ENCODE measurements around the gene TFIP11.

The TFIP11 gene

GRCh38 chr22:26462051-26462450, 50.2 kb downstream of the TFIP11 start:
- Histone ChIP-seq H3K27ac (ENCODE audit: low read length) (no peak overlapping the region), H3K9ac (ENCODE audit: low read length in 2 of 2) (no peak overlapping the region), H3K9me3 (ENCODE audit: control insufficient read depth in 2 of 2, low read length in 2 of 2) (no peaks in the 10 kb centered on the region), H3K27me3 (ENCODE audit: control insufficient read depth in 1 of 2, insufficient read depth in 2 of 2, low read length in 2 of 2) (no peaks in the 10 kb centered on the region), H3K4me1 (ENCODE audit: control insufficient read depth, insufficient read depth, low read length) (peaks cover 14% of the 10 kb centered on the region), H3K36me3 (ENCODE audit: control insufficient read depth in 2 of 2, insufficient read depth in 2 of 2, low read length in 2 of 2) (peaks cover 57 to 58% of the 10 kb centered on the region in 2 donors), H3K4me3 (ENCODE audit: low read length in 2 of 2) (no peak overlapping the region)

GRCh38 chr22:26461188-26461810, 51.0 kb downstream of the TFIP11 start:
- H3K27ac ChIP-seq (ENCODE audit: low read length) = no peak overlapping the region
- H3K27me3 ChIP-seq (ENCODE audit: control insufficient read depth in 1 of 2, insufficient read depth in 2 of 2, low read length in 2 of 2) = no peaks in the 10 kb centered on the region
- H3K36me3 ChIP-seq (ENCODE audit: control insufficient read depth in 2 of 2, insufficient read depth in 2 of 2, low read length in 2 of 2) = peaks cover 55 to 56% of the 10 kb centered on the region in 2 donors
- H3K4me1 ChIP-seq (ENCODE audit: control insufficient read depth, insufficient read depth, low read length) = peaks cover 14% of the 10 kb centered on the region
- H3K4me3 ChIP-seq (ENCODE audit: low read length in 2 of 2) = no peak overlapping the region
- H3K9ac ChIP-seq (ENCODE audit: low read length in 2 of 2) = peak overlapping the region in 1 of 2 donors; percentile 4
- H3K9me3 ChIP-seq (ENCODE audit: control insufficient read depth in 2 of 2, low read length in 2 of 2) = no peaks in the 10 kb centered on the region

GRCh38 chr22:26460202-26460601, 52.1 kb downstream of the TFIP11 start:
- H3K9ac ChIP-seq (ENCODE audit: low read length in 2 of 2) = no peak overlapping the region
- H3K36me3 ChIP-seq (ENCODE audit: control insufficient read depth in 2 of 2, insufficient read depth in 2 of 2, low read length in 2 of 2) = peaks cover 48 to 51% of the 10 kb centered on the region in 2 donors
- H3K9me3 ChIP-seq (ENCODE audit: control insufficient read depth in 2 of 2, low read length in 2 of 2) = no peaks in the 10 kb centered on the region
- H3K27me3 ChIP-seq (ENCODE audit: control insufficient read depth in 1 of 2, insufficient read depth in 2 of 2, low read length in 2 of 2) = no peaks in the 10 kb centered on the region
- no peak overlapping the region for H3K27ac ChIP-seq (ENCODE audit: low read length)
- H3K4me3 ChIP-seq (ENCODE audit: low read length in 2 of 2) = no peak overlapping the region
- H3K4me1 ChIP-seq (ENCODE audit: control insufficient read depth, insufficient read depth, low read length) = peaks cover 14% of the 10 kb centered on the region

GRCh38 chr22:26457661-26458272, 54.5 kb downstream of the TFIP11 start:
- Histone ChIP-seq H3K36me3 (ENCODE audit: control insufficient read depth in 2 of 2, insufficient read depth in 2 of 2, low read length in 2 of 2) (peaks cover 41 to 47% of the 10 kb centered on the region in 2 donors), H3K4me3 (ENCODE audit: low read length in 2 of 2) (no peak overlapping the region), H3K27me3 (ENCODE audit: control insufficient read depth in 1 of 2, insufficient read depth in 2 of 2, low read length in 2 of 2) (no peaks in the 10 kb centered on the region), H3K9me3 (ENCODE audit: control insufficient read depth in 2 of 2, low read length in 2 of 2) (no peaks in the 10 kb centered on the region), H3K27ac (ENCODE audit: low read length) (no peak overlapping the region), H3K9ac (ENCODE audit: low read length in 2 of 2) (no peak overlapping the region), H3K4me1 (ENCODE audit: control insufficient read depth, insufficient read depth, low read length) (peaks cover 2% of the 10 kb centered on the region)

GRCh38 chr22:26453812-26454500, 58.3 kb downstream of the TFIP11 start:
- Histone ChIP-seq H3K4me3 (ENCODE audit: low read length in 2 of 2) (no peak overlapping the region), H3K9me3 (ENCODE audit: control insufficient read depth in 2 of 2, low read length in 2 of 2) (no peaks in the 10 kb centered on the region), H3K27ac (ENCODE audit: low read length) (no peak overlapping the region), H3K9ac (ENCODE audit: low read length in 2 of 2) (no peak overlapping the region), H3K36me3 (ENCODE audit: control insufficient read depth in 2 of 2, insufficient read depth in 2 of 2, low read length in 2 of 2) (peaks cover 46% of the 10 kb centered on the region in 2 donors), H3K27me3 (ENCODE audit: control insufficient read depth in 1 of 2, insufficient read depth in 2 of 2, low read length in 2 of 2) (no peaks in the 10 kb centered on the region), H3K4me1 (ENCODE audit: control insufficient read depth, insufficient read depth, low read length) (no peaks in the 10 kb centered on the region)

GRCh38 chr22:26453216-26453615, 59.1 kb downstream of the TFIP11 start:
- no peaks in the 10 kb centered on the region for H3K27me3 ChIP-seq (ENCODE audit: control insufficient read depth in 1 of 2, insufficient read depth in 2 of 2, low read length in 2 of 2)
- H3K27ac ChIP-seq (ENCODE audit: low read length) = no peak overlapping the region
- no peak overlapping the region for H3K4me3 ChIP-seq (ENCODE audit: low read length in 2 of 2)
- H3K9me3 ChIP-seq (ENCODE audit: control insufficient read depth in 2 of 2, low read length in 2 of 2) = no peaks in the 10 kb centered on the region
- no peak overlapping the region for H3K9ac ChIP-seq (ENCODE audit: low read length in 2 of 2)
- no peaks in the 10 kb centered on the region for H3K4me1 ChIP-seq (ENCODE audit: control insufficient read depth, insufficient read depth, low read length)
- H3K36me3 ChIP-seq (ENCODE audit: control insufficient read depth in 2 of 2, insufficient read depth in 2 of 2, low read length in 2 of 2) = peaks cover 42 to 43% of the 10 kb centered on the region in 2 donors

GRCh38 chr22:26452236-26453016, 59.8 kb downstream of the TFIP11 start:
- H3K27me3 ChIP-seq (ENCODE audit: control insufficient read depth in 1 of 2, insufficient read depth in 2 of 2, low read length in 2 of 2) = no peaks in the 10 kb centered on the region
- peaks cover 36% of the 10 kb centered on the region in 2 donors for H3K36me3 ChIP-seq (ENCODE audit: control insufficient read depth in 2 of 2, insufficient read depth in 2 of 2, low read length in 2 of 2)
- peaks cover 7% of the 10 kb centered on the region for H3K4me1 ChIP-seq (ENCODE audit: control insufficient read depth, insufficient read depth, low read length)
- H3K4me3 ChIP-seq (ENCODE audit: low read length in 2 of 2) = no peak overlapping the region
- no peak overlapping the region for H3K9ac ChIP-seq (ENCODE audit: low read length in 2 of 2)
- no peaks in the 10 kb centered on the region for H3K9me3 ChIP-seq (ENCODE audit: control insufficient read depth in 2 of 2, low read length in 2 of 2)
- H3K27ac ChIP-seq (ENCODE audit: low read length) = no peak overlapping the region

GRCh38 chr22:26450453-26451185, 61.7 kb downstream of the TFIP11 start:
- Histone ChIP-seq H3K27ac (ENCODE audit: low read length) (no peak overlapping the region), H3K27me3 (ENCODE audit: control insufficient read depth in 1 of 2, insufficient read depth in 2 of 2, low read length in 2 of 2) (no peaks in the 10 kb centered on the region)

GRCh38 chr22:26448941-26449340, 63.3 kb downstream of the TFIP11 start:
- H3K9ac ChIP-seq (ENCODE audit: low read length in 2 of 2) = no peak overlapping the region
- H3K36me3 ChIP-seq (ENCODE audit: control insufficient read depth in 2 of 2, insufficient read depth in 2 of 2, low read length in 2 of 2) = peaks cover 25 to 26% of the 10 kb centered on the region in 2 donors
- no peaks in the 10 kb centered on the region for H3K27me3 ChIP-seq (ENCODE audit: control insufficient read depth in 1 of 2, insufficient read depth in 2 of 2, low read length in 2 of 2)
- H3K4me3 ChIP-seq (ENCODE audit: low read length in 2 of 2) = no peak overlapping the region
- H3K9me3 ChIP-seq (ENCODE audit: control insufficient read depth in 2 of 2, low read length in 2 of 2) = no peaks in the 10 kb centered on the region
- H3K27ac ChIP-seq (ENCODE audit: low read length) = no peak overlapping the region
- H3K4me1 ChIP-seq (ENCODE audit: control insufficient read depth, insufficient read depth, low read length) = peaks cover 10% of the 10 kb centered on the region

More at GRCh38 chr22:26450453-26451185, 61.7 kb downstream of the TFIP11 start:
- no peak overlapping the region for H3K9ac ChIP-seq (ENCODE audit: low read length in 2 of 2)
- H3K4me1 ChIP-seq (ENCODE audit: control insufficient read depth, insufficient read depth, low read length) = peaks cover 10% of the 10 kb centered on the region
- no peak overlapping the region for H3K4me3 ChIP-seq (ENCODE audit: low read length in 2 of 2)
- no peaks in the 10 kb centered on the region for H3K9me3 ChIP-seq (ENCODE audit: control insufficient read depth in 2 of 2, low read length in 2 of 2)
- H3K36me3 ChIP-seq (ENCODE audit: control insufficient read depth in 2 of 2, insufficient read depth in 2 of 2, low read length in 2 of 2) = peaks cover 28% of the 10 kb centered on the region in 2 donors

GRCh38 chr22:26448334-26448733, 63.9 kb downstream of the TFIP11 start:
- no peak overlapping the region for H3K9ac ChIP-seq (ENCODE audit: low read length in 2 of 2)
- peaks cover 19 to 20% of the 10 kb centered on the region in 2 donors for H3K36me3 ChIP-seq (ENCODE audit: control insufficient read depth in 2 of 2, insufficient read depth in 2 of 2, low read length in 2 of 2)
- H3K27ac ChIP-seq (ENCODE audit: low read length) = no peak overlapping the region
- no peaks in the 10 kb centered on the region for H3K27me3 ChIP-seq (ENCODE audit: control insufficient read depth in 1 of 2, insufficient read depth in 2 of 2, low read length in 2 of 2)
- peaks cover 10% of the 10 kb centered on the region for H3K4me1 ChIP-seq (ENCODE audit: control insufficient read depth, insufficient read depth, low read length)
- no peak overlapping the region for H3K4me3 ChIP-seq (ENCODE audit: low read length in 2 of 2)
- H3K9me3 ChIP-seq (ENCODE audit: control insufficient read depth in 2 of 2, low read length in 2 of 2) = no peaks in the 10 kb centered on the region
